B cell (primary cell): ENCODE measurements around the gene QKI. TPM values are rescaled to one million over a fixed set of nuclear protein-coding genes. Genes with fewer than 3 reads are reported as not detected.

ENCODE experiments used
- ATAC-seq: fragments of 200-7000 bp; cut with Tn5 transposase; one replicate; pipeline ENCODE4 v1.10.0; 2021; ENCODE audit warnings: low read depth, mild to moderate bottlenecking, moderate number of reproducible peaks, moderate library complexity
- CTCF ChIA-PET: fragments of 350-600 bp; sonication (Branson Sonifier 250); formaldehyde crosslinking; loops from one replicate; lab custom pipeline; 2021; ENCODE audit warnings: antibody characterized with exemption, inconsistent platforms; lab: Charles Lee
- POLR2A ChIA-PET: fragments of 350-600 bp; sonication (Branson Sonifier 250); formaldehyde crosslinking; loops from one replicate; lab custom pipeline; 2021; ENCODE audit warnings: antibody characterized with exemption; lab: Charles Lee
- DNase-seq: peaks from one replicate; pipeline ENCODE4 v3.0.0; 2013
- H2AFZ ChIP-seq: 2 replicates; pipeline ENCODE4 v1.6.1; 2012; ENCODE audit warnings: mild to moderate bottlenecking, low read depth, low read length; ENCODE audit not compliant: insufficient read depth, poor library complexity, severe bottlenecking
- H3K27ac ChIP-seq, 2 donors: 1 replicate in 1 of 2; 2 replicates in 1 of 2; pipeline ENCODE4 v1.5.1; 2012 to 2013; ENCODE audit warnings: low read length in 2 of 2, mild to moderate bottlenecking in 2 of 2, moderate library complexity in 1 of 2
- H3K27me3 ChIP-seq, 4 experiments: fragments of 200-600 bp in 1 of 4; sonication (generic) in 1 of 4; replicated peaks in 1 of 4; 1 replicate in 2 of 4; 2 replicates in 2 of 4; pipeline versions ENCODE4 v1.6.1 to v1.7.0; 2013 to 2016; ENCODE audit warnings: low read length in 3 of 4, mild to moderate bottlenecking in 2 of 4, mixed read lengths in 1 of 4, moderate library complexity in 1 of 4; ENCODE audit not compliant: insufficient read depth in 4 of 4, control insufficient read depth in 3 of 4; ENCODE audit errors: control extremely low read depth in 1 of 4
- H3K36me3 ChIP-seq, 2 experiments: replicated peaks in 1 of 2; 1 replicate in 1 of 2; 2 replicates in 1 of 2; pipeline versions ENCODE4 v1.6.1 to v1.7.1; 2013; ENCODE audit warnings: low read length in 1 of 2; ENCODE audit not compliant: insufficient read depth in 2 of 2, control insufficient read depth in 1 of 2; ENCODE audit errors: control extremely low read depth in 1 of 2, extremely low read depth in 1 of 2
- H3K4me1 ChIP-seq, 2 donors: fragments of 200-600 bp in 1 of 2; sonication (generic) in 1 of 2; 1 replicate in 1 of 2; 2 replicates in 1 of 2; pipeline versions ENCODE4 v1.5.1 to v1.6.1; 2013 to 2017; ENCODE audit warnings: low read length in 2 of 2; ENCODE audit not compliant: control insufficient read depth in 2 of 2, insufficient read depth in 2 of 2
- H3K4me2 ChIP-seq: replicated peaks from 2 replicates; pipeline ENCODE3; 2012; ENCODE audit warnings: mild to moderate bottlenecking, low read depth, low read length; ENCODE audit not compliant: poor library complexity, severe bottlenecking
- H3K4me3 ChIP-seq, 5 experiments: fragments of 200-600 bp in 1 of 5; sonication (generic) in 1 of 5; 1 replicate in 3 of 5; 2 replicates in 2 of 5; pipeline versions ENCODE4 v1.5.1 to v1.7.0; 2011 to 2016; ENCODE audit warnings: low read length in 4 of 5, mild to moderate bottlenecking in 4 of 5, low read depth in 2 of 5, control low read depth in 1 of 5, moderate library complexity in 1 of 5; ENCODE audit not compliant: insufficient read depth in 1 of 5; ENCODE audit errors: control extremely low read depth in 1 of 5, extremely low read depth in 1 of 5
- H3K79me2 ChIP-seq: fragments of 200-600 bp; sonication (generic); one replicate; pipeline ENCODE4 v1.6.0; 2016; ENCODE audit warnings: low read length; ENCODE audit not compliant: control insufficient read depth, insufficient read depth
- H3K9ac ChIP-seq: fragments of 200-600 bp; sonication (generic); 2 replicates; pipeline ENCODE4 v1.6.1; 2017; ENCODE audit warnings: mild to moderate bottlenecking, low read length, moderate library complexity
- H3K9me3 ChIP-seq, 3 donors: one replicate each; pipeline versions ENCODE4 v1.6.1 to v1.7.1; 2013; ENCODE audit warnings: low read length in 2 of 3; ENCODE audit not compliant: control insufficient read depth in 2 of 3, insufficient read depth in 1 of 3; ENCODE audit errors: control extremely low read depth in 1 of 3
- H4K20me1 ChIP-seq: 2 replicates; pipeline ENCODE4 v1.6.0; 2012; ENCODE audit warnings: mild to moderate bottlenecking, low read length; ENCODE audit not compliant: insufficient read depth, control insufficient read depth, poor library complexity, severe bottlenecking
- H3K27ac Mint-ChIP-seq: one replicate; pipeline ENCODE4 v1.8.0; 2021; ENCODE audit warnings: mixed read lengths
- H3K27me3 Mint-ChIP-seq: one replicate; pipeline ENCODE4 v1.8.0; 2021; ENCODE audit warnings: mixed read lengths
- H3K4me1 Mint-ChIP-seq: one replicate; pipeline ENCODE4 v1.8.0; 2021; ENCODE audit warnings: mixed read lengths
- H3K4me3 Mint-ChIP-seq: one replicate; pipeline ENCODE4 v1.8.0; 2021; ENCODE audit warnings: mixed read lengths
- H3K9me3 Mint-ChIP-seq: one replicate; pipeline ENCODE4 v1.8.0; 2022; ENCODE audit warnings: mixed read lengths; ENCODE audit not compliant: insufficient read depth
- CTCF ChIP-seq: fragments of 200-600 bp; IDR thresholded peaks from one replicate; pipeline ENCODE4 v1.8.0; 2022; ENCODE audit warnings: antibody characterized with exemption, mild to moderate bottlenecking
- EZH2 ChIP-seq: IDR thresholded peaks from 2 replicates; pipeline ENCODE4 v1.6.1; 2012; ENCODE audit warnings: borderline replicate concordance, low read depth, mild to moderate bottlenecking, moderate library complexity, low read length; ENCODE audit not compliant: insufficient read depth, poor library complexity, severe bottlenecking
- WGBS: methylation state at CpG from one replicate; pipeline ENCODE4 v1.1.5; 2013; ENCODE audit warnings: missing lambda C conversion rate; ENCODE audit not compliant: insufficient coverage; 5-methylcytosine and 5-hydroxymethylcytosine counted together
- intact Hi-C: fragments of 100-400 bp; cut with micrococcal nuclease; formaldehyde crosslinking; loops from one replicate; pipeline ENCODE4 v1.10.0; 2022
- polyA plus RNA-seq: library from polyadenylated mRNA; depleted of rRNA; stranded (reverse); fragments of >200 nt; gene quantifications from 2 replicates; pipeline ENCODE4 v1.2.3, GENCODE V29; 2012
- total RNA-seq, 2 donors: library from RNA; stranded (reverse); fragments of 120-200 nt in 1 of 2; gene quantifications; 1 replicate in 1 of 2; 2 replicates in 1 of 2; pipeline versions ENCODE4 v1.2.3 to v1.2.4, GENCODE V29; 2013 to 2022

Gene QKI
- total and polyA plus RNA-seq, 2 donors (not counting 1 experiment from before 2014, with no cell fraction given), result 38.8 to 79.5 TPM

GRCh38 chr6:163389354-163389753, 25.2 kb upstream of the QKI start:
- DNase-seq (no peak), ATAC-seq (no peak)
- Histone ChIP-seq H3K36me3 (no peaks in the 10 kb centered on the region), H3K4me3 (no peak overlapping the region), H3K4me2 (no peak overlapping the region), H3K27ac (no peak overlapping the region), H3K79me2 (no peaks in the 10 kb centered on the region), H3K4me1 (no peaks in the 10 kb centered on the region), H3K9ac (no peak overlapping the region), H4K20me1 (no peaks in the 10 kb centered on the region), H3K27me3 (no peaks in the 10 kb centered on the region), H3K9me3 (no peaks in the 10 kb centered on the region), H2AFZ (no peak overlapping the region)
- intact Hi-C loops, result no loop called here
- Mint-ChIP-seq H3K27ac (no peak overlapping the region), H3K4me1 (no peaks in the 10 kb centered on the region), H3K9me3 (no peaks in the 10 kb centered on the region), H3K4me3 (no peak overlapping the region), H3K27me3 (peaks cover 20% of the 10 kb centered on the region)
- no peak for TF ChIP-seq EZH2
- TF ChIP-seq CTCF, result no peak
- CTCF ChIA-PET, result interaction anchor here (1.4 kb wide), 1 partner anchor 567 kb away, joined by 5 read pairs; no protein-coding TSS in a partner anchor
- POLR2A ChIA-PET, result no interaction called here
- WGBS, result 92% methylated on average over 1 of the region's 4 CpGs

- no peak overlapping the region for H3K4me2 ChIP-seq
- H3K27me3 ChIP-seq, result peaks cover 0 to under 1% (median 0%) of the 10 kb centered on the region in 4 experiments
- no peak for TF ChIP-seq EZH2
- TF ChIP-seq CTCF, result no peak
- H3K9me3 Mint-ChIP-seq, result no peaks in the 10 kb centered on the region
- no peaks in the 10 kb centered on the region for H3K4me1 Mint-ChIP-seq
- no peak overlapping the region for H3K4me3 ChIP-seq
- H3K9ac ChIP-seq, result no peak overlapping the region
- ChIA-PET CTCF (interaction anchor here (1.3 kb wide), 2 partner anchors 12 to 14 kb away, joined by 3 read pairs; no protein-coding TSS in a partner anchor), POLR2A (no interaction called here)
- WGBS, result no CpG with 5 or more reads among the region's 1 CpG
- H3K27ac Mint-ChIP-seq, result no peak overlapping the region
- ATAC-seq (no peak), DNase-seq (no peak)
- no peaks in the 10 kb centered on the region for H3K36me3 ChIP-seq
- peaks cover 28% of the 10 kb centered on the region for H3K27me3 Mint-ChIP-seq
- H4K20me1 ChIP-seq, result no peaks in the 10 kb centered on the region
- intact Hi-C loops, result no loop called here
- H3K27ac ChIP-seq, result no peak overlapping the region
- no peak overlapping the region for H3K4me3 Mint-ChIP-seq
- no peaks in the 10 kb centered on the region for H3K9me3 ChIP-seq
- no peaks in the 10 kb centered on the region for H3K79me2 ChIP-seq
- H2AFZ ChIP-seq, result no peak overlapping the region
- H3K4me1 ChIP-seq, result no peaks in the 10 kb centered on the region
These were observed 23.7 kb upstream of the QKI start for GRCh38 chr6:163390770-163391169.
